NB4 (cell line): ENCODE measurements around the gene SLC39A11.

Source experiments
- CTCF ChIP-seq: IDR thresholded peaks from one replicate; pipeline ENCODE4 v1.5.1; 2012; ENCODE audit warnings: low read depth, low read length
- POLR2A ChIP-seq: IDR thresholded peaks from 2 replicates; pipeline ENCODE4 v1.6.1; 2011; ENCODE audit warnings: mild to moderate bottlenecking; ENCODE audit not compliant: insufficient read length; ENCODE audit errors: extremely low read depth
- TF ChIP-seq, protein P1 (sequence below): IDR thresholded peaks from 2 replicates; pipeline ENCODE4 v1.6.1; 2011; ENCODE audit warnings: low read depth, low read length

- TF ChIP-seq POLR2A (no peak), CTCF (no peak)
- TF ChIP-seq, protein P1, sequence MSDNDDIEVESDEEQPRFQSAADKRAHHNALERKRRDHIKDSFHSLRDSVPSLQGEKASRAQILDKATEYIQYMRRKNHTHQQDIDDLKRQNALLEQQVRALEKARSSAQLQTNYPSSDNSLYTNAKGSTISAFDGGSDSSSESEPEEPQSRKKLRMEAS = no peak
Observed at GRCh38 chr17:73101031-73101430, 8.5 kb upstream of the SLC39A11 start.
